Lung (tissue), 12 donors: ENCODE measurements around the gene SREK1IP1. TPM values are rescaled to one million over a fixed set of nuclear protein-coding genes. Genes with fewer than 3 reads are reported as not detected.
"Not testable (repeated sequence)": the region's sequence is repeated elsewhere in the genome, so short reads cannot be mapped to it uniquely, and the experiment has no call there.

ENCODE experiments used
- ATAC-seq: fragments of 200-7000 bp; cut with Tn5 transposase; one replicate; pipeline ENCODE4 v1.9.1; 2020; ENCODE audit warnings: moderate number of reproducible peaks; ENCODE audit not compliant: insufficient read depth, low FRiP score
- DNase-seq, 3 donors: peaks; one replicate each; pipeline ENCODE4 v3.0.0-alpha.2; 2013 to 2017
- H3K27ac ChIP-seq, 2 donors: one replicate each; pipeline ENCODE4 v1.5.1; 2013; ENCODE audit warnings: mild to moderate bottlenecking in 2 of 2, moderate library complexity in 2 of 2, control low read depth in 1 of 2, inconsistent platforms in 1 of 2, low read depth in 1 of 2, low read length in 1 of 2
- H3K27me3 ChIP-seq, 3 donors: one replicate each; pipeline ENCODE4 v1.5.1; 2013; ENCODE audit warnings: low read length in 2 of 3; ENCODE audit not compliant: control insufficient read depth in 3 of 3, insufficient read depth in 3 of 3
- H3K36me3 ChIP-seq, 4 donors: one replicate each; pipeline ENCODE4 v1.5.1; 2013; ENCODE audit warnings: low read length in 4 of 4, mild to moderate bottlenecking in 1 of 4, moderate library complexity in 1 of 4; ENCODE audit not compliant: control insufficient read depth in 4 of 4, insufficient read depth in 4 of 4
- H3K4me1 ChIP-seq, 5 donors: one replicate each; pipeline ENCODE4 v1.5.1; 2013; ENCODE audit warnings: low read length in 5 of 5, mild to moderate bottlenecking in 2 of 5, moderate library complexity in 1 of 5; ENCODE audit not compliant: control insufficient read depth in 5 of 5, insufficient read depth in 5 of 5
- H3K4me3 ChIP-seq: one replicate; pipeline ENCODE4 v1.5.1; 2013; ENCODE audit warnings: mild to moderate bottlenecking, control low read depth, moderate library complexity
- H3K9ac ChIP-seq, 2 donors: one replicate each; pipeline ENCODE4 v1.5.1; 2013; ENCODE audit warnings: low read length in 2 of 2, control low read depth in 1 of 2; ENCODE audit not compliant: insufficient read depth in 1 of 2
- H3K9me3 ChIP-seq, 4 donors: one replicate each; pipeline ENCODE4 v1.5.1; 2013; ENCODE audit warnings: low read length in 3 of 4, mild to moderate bottlenecking in 1 of 4, moderate library complexity in 1 of 4; ENCODE audit not compliant: control insufficient read depth in 4 of 4, insufficient read depth in 3 of 4
- WGBS, 2 donors: extraction: QIAGEN DNeasy Blood & Tissue Kit; methylation state at CpG; one replicate each; pipeline ENCODE4 v1.1.7; 2013; 5-methylcytosine and 5-hydroxymethylcytosine counted together
- polyA plus RNA-seq, 2 donors: library from polyadenylated mRNA; stranded (reverse); fragments of 200-250 nt; gene quantifications; one replicate each; pipeline ENCODE4 v1.2.1, GENCODE V29; 2013
- total RNA-seq, 2 donors: library from RNA; depleted of rRNA in 1 of 2; stranded (reverse); fragments of >200 nt in 1 of 2; gene quantifications; one replicate each; pipeline ENCODE4 v1.2.1, GENCODE V29; 2014 to 2021
- TF ChIP-seq, protein P1 (sequence below): IDR thresholded peaks from 2 replicates; pipeline ENCODE4 v1.5.1; 2012; ENCODE audit warnings: mild to moderate bottlenecking; ENCODE audit errors: control extremely low read depth, extremely low read depth
- donor health status: control.
- donor health status: control.
- donor health status: Bipolar disorder and iron deficiency.
- donor health status: healthy.
- donor health status: DM: yes; HTN: yes; CAD: no.

SREK1IP1 gene
- total and polyA plus RNA-seq, 4 donors: 10.8 to 17.0 (median 16.2) TPM

GRCh38 chr5:64707191-64707590 lies 61.3 kb downstream of the SREK1IP1 start:
- DNase-seq (no peak), ATAC-seq (no peak)
- no peak overlapping the region for H3K27ac ChIP-seq
- H3K27me3 ChIP-seq: no peaks in the 10 kb centered on the region
- no peak overlapping the region for H3K9ac ChIP-seq
- H3K36me3 ChIP-seq: no peaks in the 10 kb centered on the region
- 73 to 83% methylated on average over 2 of the region's 2 CpGs for WGBS, 2 donors
- H3K9me3 ChIP-seq: no peaks in the 10 kb centered on the region
- H3K4me1 ChIP-seq: no peaks in the 10 kb centered on the region
- TF ChIP-seq, protein P1, sequence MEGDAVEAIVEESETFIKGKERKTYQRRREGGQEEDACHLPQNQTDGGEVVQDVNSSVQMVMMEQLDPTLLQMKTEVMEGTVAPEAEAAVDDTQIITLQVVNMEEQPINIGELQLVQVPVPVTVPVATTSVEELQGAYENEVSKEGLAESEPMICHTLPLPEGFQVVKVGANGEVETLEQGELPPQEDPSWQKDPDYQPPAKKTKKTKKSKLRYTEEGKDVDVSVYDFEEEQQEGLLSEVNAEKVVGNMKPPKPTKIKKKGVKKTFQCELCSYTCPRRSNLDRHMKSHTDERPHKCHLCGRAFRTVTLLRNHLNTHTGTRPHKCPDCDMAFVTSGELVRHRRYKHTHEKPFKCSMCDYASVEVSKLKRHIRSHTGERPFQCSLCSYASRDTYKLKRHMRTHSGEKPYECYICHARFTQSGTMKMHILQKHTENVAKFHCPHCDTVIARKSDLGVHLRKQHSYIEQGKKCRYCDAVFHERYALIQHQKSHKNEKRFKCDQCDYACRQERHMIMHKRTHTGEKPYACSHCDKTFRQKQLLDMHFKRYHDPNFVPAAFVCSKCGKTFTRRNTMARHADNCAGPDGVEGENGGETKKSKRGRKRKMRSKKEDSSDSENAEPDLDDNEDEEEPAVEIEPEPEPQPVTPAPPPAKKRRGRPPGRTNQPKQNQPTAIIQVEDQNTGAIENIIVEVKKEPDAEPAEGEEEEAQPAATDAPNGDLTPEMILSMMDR: no peak
- H3K4me3 ChIP-seq: no peak overlapping the region

- H3K27ac ChIP-seq, H3K4me3 ChIP-seq, H3K4me1 ChIP-seq, DNase-seq, H3K9ac ChIP-seq, H3K36me3 ChIP-seq, H3K9me3 ChIP-seq, ATAC-seq, H3K27me3 ChIP-seq: not testable (repeated sequence)
- 41% methylated on average over 2 of the region's 2 CpGs for WGBS, 2 donors
These were observed 62.4 kb downstream of the SREK1IP1 start for GRCh38 chr5:64706074-64706473.

GRCh38 chr5:64700765-64701164 lies 67.7 kb downstream of the SREK1IP1 start:
- TF ChIP-seq, protein P1: no peak
- no peak overlapping the region for H3K9ac ChIP-seq
- no peak overlapping the region for H3K4me3 ChIP-seq
- DNase-seq (no peak), ATAC-seq (peak; percentile 6)
- no peaks in the 10 kb centered on the region for H3K36me3 ChIP-seq
- H3K27ac ChIP-seq: no peak overlapping the region
- 89 to 95% methylated on average over 4 of the region's 4 CpGs for WGBS, 2 donors
- H3K27me3 ChIP-seq: no peaks in the 10 kb centered on the region
- no peaks in the 10 kb centered on the region for H3K4me1 ChIP-seq
- H3K9me3 ChIP-seq: no peaks in the 10 kb centered on the region

- ATAC-seq, H3K4me3 ChIP-seq, DNase-seq, H3K4me1 ChIP-seq, H3K9me3 ChIP-seq, H3K9ac ChIP-seq, H3K36me3 ChIP-seq, H3K27ac ChIP-seq: not testable (repeated sequence)
- peaks cover 0 to 13% (median 0%) of the 10 kb centered on the region in 3 donors for H3K27me3 ChIP-seq
- 90 to 93% methylated on average over 7 of the region's 7 CpGs for WGBS, 2 donors
These were observed 72.1 kb downstream of the SREK1IP1 start for GRCh38 chr5:64696414-64696813.

DNA sequence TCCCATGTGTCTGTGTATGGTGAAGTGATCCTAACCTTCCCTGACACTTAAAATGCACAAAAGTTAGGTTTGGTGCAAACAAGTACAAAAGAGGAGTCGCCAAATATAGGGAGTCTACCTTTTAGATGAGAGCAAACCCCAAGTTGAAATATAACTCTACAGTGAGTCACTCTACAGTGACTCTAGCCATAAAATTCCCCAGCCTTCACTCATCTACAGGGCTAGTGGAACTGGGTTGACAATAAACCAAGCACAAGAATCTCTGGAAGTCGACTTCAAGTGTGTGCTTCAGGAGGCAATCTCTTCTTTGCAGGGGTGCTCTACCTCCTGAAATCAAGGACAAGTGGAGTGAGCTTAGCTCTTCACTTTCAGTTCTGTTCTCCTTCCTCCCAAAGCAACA lies 74.9 kb downstream of the SREK1IP1 start:
- H3K27me3 ChIP-seq: peaks cover 0 to 18% (median 11%) of the 10 kb centered on the region in 3 donors
- H3K9me3 ChIP-seq: no peaks in the 10 kb centered on the region
- WGBS, 2 donors: 66 to 80% methylated on average over 2 of the region's 2 CpGs
- H3K9ac ChIP-seq: no peak overlapping the region
- ATAC-seq (no peak), DNase-seq (no peak)
- no peak overlapping the region for H3K27ac ChIP-seq
- peaks cover 0 to 11% (median 0%) of the 10 kb centered on the region in 5 donors for H3K4me1 ChIP-seq
- TF ChIP-seq, protein P1: no peak
- no peaks in the 10 kb centered on the region for H3K36me3 ChIP-seq
- H3K4me3 ChIP-seq: no peak overlapping the region
